ENCODE measurements around the gene PDGFC. TPM values are rescaled to one million over a fixed set of nuclear protein-coding genes. Genes with fewer than 3 reads are reported as not detected.
A peak's percentile ranks its signal among the peaks of the same experiment; 100 is the strongest.

Gene PDGFC
- polyA plus RNA-seq, 1 donor (not counting 4 experiments of a cell fraction or from before 2014, with no cell fraction given): 29.7 TPM

GRCh38 chr4:156949373-156949814 is 22.2 kb downstream of the PDGFC start:
- Histone ChIP-seq H3K36me3 (ENCODE audit: control insufficient read depth in 2 of 2, extremely low read depth in 1 of 2, insufficient read depth in 2 of 2, low read length in 2 of 2) (no peaks in the 10 kb centered on the region), H3K9me3 (ENCODE audit: control insufficient read depth, low read depth, low read length) (no peaks in the 10 kb centered on the region), H3K4me2 (ENCODE audit: control insufficient read depth, extremely low read depth, insufficient read depth, low read depth, low read length) (peak overlapping the region; percentile 95), H3K4me1 (ENCODE audit: control insufficient read depth, extremely low read depth, insufficient read depth, low read length) (peaks cover 71% of the 10 kb centered on the region), H3K9ac (ENCODE audit: control insufficient read depth, extremely low read depth, insufficient read depth, low read length) (peak overlapping the region; percentile 59), H3K27me3 (ENCODE audit: control insufficient read depth, extremely low read depth, insufficient read depth, low read length) (no peaks in the 10 kb centered on the region), H3K4me3 (ENCODE audit: control insufficient read depth in 2 of 3, extremely low read depth in 1 of 3, insufficient read depth in 2 of 3, low read depth in 1 of 3, low read length in 3 of 3) (peak overlapping the region in 2 of 3 experiments; percentile 6 to 12), H3K79me2 (ENCODE audit: control insufficient read depth, insufficient read depth, low read length) (peaks cover 73% of the 10 kb centered on the region), H2AFZ (ENCODE audit: control insufficient read depth, low read length) (no peak overlapping the region), H3K27ac (ENCODE audit: control insufficient read depth, insufficient read depth, low read length) (peak overlapping the region; percentile 89), H3K9me1 (ENCODE audit: control insufficient read depth, extremely low read depth, insufficient read depth, low read length) (no peaks in the 10 kb centered on the region), H4K20me1 (ENCODE audit: control insufficient read depth, extremely low read depth, insufficient read depth, low read length) (no peaks in the 10 kb centered on the region)
- dilution Hi-C loops (cut with MboI; ENCODE audit: extremely low pct_ligation_motif_present, low sequenced_read_pairs): no loop called here
- TF ChIP-seq CTCF (optimal IDR thresholded peaks at IDR 0.05 in 1 of 3, IDR thresholded peaks at IDR 0.05 in 1 of 3, conservative IDR thresholded peaks at IDR 0.05 in 1 of 3; ENCODE audit: extremely low read depth in 1 of 3, insufficient read depth in 2 of 3, low read length in 3 of 3): no peak
- no peak for TF ChIP-seq EZH2 (IDR thresholded peaks at IDR 0.05; ENCODE audit: low read length)
- FAIRE-seq (peak; percentile 63), DNase-seq (ENCODE audit: low read depth, low spot score) (no peak)

GRCh38 chr4:156948738-156949137 is 22.9 kb downstream of the PDGFC start:
- no peak for DNase-seq (ENCODE audit: low read depth, low spot score)
- peak overlapping the region; percentile 59 for H3K9ac ChIP-seq (ENCODE audit: control insufficient read depth, extremely low read depth, insufficient read depth, low read length)
- H3K79me2 ChIP-seq (ENCODE audit: control insufficient read depth, insufficient read depth, low read length): peaks cover 75% of the 10 kb centered on the region
- H3K9me1 ChIP-seq (ENCODE audit: control insufficient read depth, extremely low read depth, insufficient read depth, low read length): no peaks in the 10 kb centered on the region
- no peaks in the 10 kb centered on the region for H3K27me3 ChIP-seq (ENCODE audit: control insufficient read depth, extremely low read depth, insufficient read depth, low read length)
- H3K9me3 ChIP-seq (ENCODE audit: control insufficient read depth, low read depth, low read length): no peaks in the 10 kb centered on the region
- H3K4me3 ChIP-seq (ENCODE audit: control insufficient read depth in 2 of 3, extremely low read depth in 1 of 3, insufficient read depth in 2 of 3, low read depth in 1 of 3, low read length in 3 of 3): peak overlapping the region in 1 of 3 experiments; percentile 11
- no peaks in the 10 kb centered on the region for H4K20me1 ChIP-seq (ENCODE audit: control insufficient read depth, extremely low read depth, insufficient read depth, low read length)
- H2AFZ ChIP-seq (ENCODE audit: control insufficient read depth, low read length): no peak overlapping the region
- no peak for FAIRE-seq
- peaks cover 77% of the 10 kb centered on the region for H3K4me1 ChIP-seq (ENCODE audit: control insufficient read depth, extremely low read depth, insufficient read depth, low read length)
- dilution Hi-C loops (cut with MboI; ENCODE audit: extremely low pct_ligation_motif_present, low sequenced_read_pairs): no loop called here
- TF ChIP-seq CTCF (optimal IDR thresholded peaks at IDR 0.05 in 1 of 3, IDR thresholded peaks at IDR 0.05 in 1 of 3, conservative IDR thresholded peaks at IDR 0.05 in 1 of 3; ENCODE audit: extremely low read depth in 1 of 3, insufficient read depth in 2 of 3, low read length in 3 of 3) (no peak), EZH2 (IDR thresholded peaks at IDR 0.05; ENCODE audit: low read length) (no peak)
- peak overlapping the region; percentile 89 for H3K27ac ChIP-seq (ENCODE audit: control insufficient read depth, insufficient read depth, low read length)
- H3K4me2 ChIP-seq (ENCODE audit: control insufficient read depth, extremely low read depth, insufficient read depth, low read depth, low read length): peak overlapping the region; percentile 95
- no peaks in the 10 kb centered on the region for H3K36me3 ChIP-seq (ENCODE audit: control insufficient read depth in 2 of 2, extremely low read depth in 1 of 2, insufficient read depth in 2 of 2, low read length in 2 of 2)

Measured in keratinocyte (primary cell).